ENCODE results near the gene TMCC3. TPM values are rescaled to one million over a fixed set of nuclear protein-coding genes. Genes with fewer than 3 reads are reported as not detected.

TMCC3 gene, protein sequence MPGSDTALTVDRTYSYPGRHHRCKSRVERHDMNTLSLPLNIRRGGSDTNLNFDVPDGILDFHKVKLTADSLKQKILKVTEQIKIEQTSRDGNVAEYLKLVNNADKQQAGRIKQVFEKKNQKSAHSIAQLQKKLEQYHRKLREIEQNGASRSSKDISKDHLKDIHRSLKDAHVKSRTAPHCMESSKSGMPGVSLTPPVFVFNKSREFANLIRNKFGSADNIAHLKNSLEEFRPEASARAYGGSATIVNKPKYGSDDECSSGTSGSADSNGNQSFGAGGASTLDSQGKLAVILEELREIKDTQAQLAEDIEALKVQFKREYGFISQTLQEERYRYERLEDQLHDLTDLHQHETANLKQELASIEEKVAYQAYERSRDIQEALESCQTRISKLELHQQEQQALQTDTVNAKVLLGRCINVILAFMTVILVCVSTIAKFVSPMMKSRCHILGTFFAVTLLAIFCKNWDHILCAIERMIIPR
- not detected in 2 replicates for total RNA-seq (2016; rRNA removed; fragmentation: Illumina TruSeq; extraction: Trizol)
- total RNA-seq (2016; cell fraction: cytosol; rRNA removed; fragmentation: Illumina TruSeq; extraction: Trizol; ENCODE audit: low read depth), result not detected in 2 replicates
- not detected in 2 replicates for total RNA-seq (2016; cell fraction: insoluble cytoplasmic fraction; rRNA removed; fragmentation: Illumina TruSeq; extraction: Trizol)
- not detected in 2 replicates for total RNA-seq (2016; cell fraction: membrane; rRNA removed; fragmentation: Illumina TruSeq; extraction: Trizol)
- total RNA-seq (2016; cell fraction: nucleus; rRNA removed; fragmentation: Illumina TruSeq; extraction: Trizol), result not detected in 2 replicates
- not detected in 2 replicates for polyA plus RNA-seq (2011; rRNA removed)
- polyA plus RNA-seq (2011; cell fraction: cytosol; rRNA removed), result 0.01 TPM in 1 of 2 replicates, not detected in the other
- not detected in 2 replicates for polyA plus RNA-seq (2011; cell fraction: nucleus; rRNA removed)
- not detected in 2 replicates for polyA plus RNA-seq (2012)
- polyA plus RNA-seq (2016; cell fraction: cytosol; fragmentation: Illumina TruSeq; extraction: Trizol; ENCODE audit: low read depth), result not detected in 2 replicates
- not detected in 2 replicates for polyA plus RNA-seq (2016; cell fraction: insoluble cytoplasmic fraction; fragmentation: Illumina TruSeq; extraction: Trizol; ENCODE audit: low read depth)
- polyA plus RNA-seq (2016; cell fraction: membrane; fragmentation: Illumina TruSeq; extraction: Trizol; ENCODE audit: low read depth), result not detected in 2 replicates
- not detected in 2 replicates for polyA plus RNA-seq (2016; cell fraction: nucleus; fragmentation: Illumina TruSeq; extraction: Trizol; ENCODE audit: insufficient read depth, low read depth)
- polyA minus RNA-seq (2011; rRNA and poly(A)+ RNA removed; ENCODE audit: low replicate concordance), result 0.23 TPM in 1 of 2 replicates, not detected in the other
- not detected in 2 replicates for polyA minus RNA-seq (2011; cell fraction: cytosol; rRNA and poly(A)+ RNA removed)
- not detected in 2 replicates for polyA minus RNA-seq (2011; cell fraction: nucleus; rRNA and poly(A)+ RNA removed)
- Bru-seq, nascent RNA, result percentile 14 among the genes with signal in this experiment
- percentile 2 among the genes with signal in this experiment for BruChase-seq, experiment 1, labeled RNA remaining after a 6-hour chase
- percentile 12 among the genes with signal in this experiment for BruChase-seq, experiment 2, labeled RNA remaining after a 2-hour chase
- long read RNA-seq, experiment 1, result 0 reads
- long read RNA-seq, experiment 2, result 0 reads

DNA sequence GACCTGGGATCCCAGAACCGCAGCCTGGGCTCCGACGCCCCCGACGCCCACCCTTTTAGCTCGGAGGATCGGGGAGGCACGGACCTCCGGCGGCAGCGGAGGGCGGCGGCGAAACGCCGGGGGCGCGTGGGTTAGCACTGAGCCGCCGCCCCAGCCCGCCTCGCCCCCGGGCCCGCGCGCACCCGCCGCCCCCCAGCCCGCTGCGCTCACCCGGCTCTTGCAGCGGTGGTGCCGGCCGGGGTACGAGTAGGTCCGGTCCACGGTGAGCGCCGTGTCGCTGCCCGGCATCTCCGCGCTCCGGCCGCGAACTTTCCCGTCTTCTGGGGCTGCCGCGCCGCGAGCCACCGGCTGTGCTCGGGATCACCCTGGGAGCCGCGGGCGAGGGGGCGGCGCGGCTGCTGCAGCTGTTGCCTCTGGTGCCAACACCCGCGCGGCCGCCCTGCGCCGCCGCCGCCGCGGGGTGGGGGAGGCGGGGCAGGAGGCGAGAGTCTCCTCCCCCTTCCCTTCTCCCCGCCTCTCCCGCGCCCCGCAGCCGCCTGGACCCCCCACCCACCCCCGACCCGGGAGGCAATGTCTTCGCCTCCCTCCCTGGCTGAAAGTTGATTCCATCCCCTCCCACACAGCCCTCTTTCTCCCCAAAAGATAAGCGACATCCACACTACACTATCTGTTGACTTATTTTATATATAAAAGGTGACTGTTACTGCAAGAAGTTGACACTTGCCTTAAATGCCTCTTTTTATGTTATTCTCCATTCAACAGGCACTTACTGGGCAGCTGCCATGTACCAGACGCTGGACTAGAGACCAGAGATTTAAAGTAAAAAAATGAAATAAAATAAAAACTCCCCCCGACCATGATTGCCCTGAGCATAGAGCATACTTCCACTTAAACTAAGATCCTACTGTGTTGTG, at the start of gene TMCC3:
Gene TMCC3 (minus strand): TSS at position 415 of the 914 bp plus-strand sequence. CDS start 127 bp downstream, at position 288.
- ATAC-seq (peak; percentile 47), DNase-seq (ENCODE audit: low spot score) (no peak), FAIRE-seq (no peak)
- Histone ChIP-seq H2AFZ (ENCODE audit: low read length) (no peak within 1 kb of the TSS), H3K9me3 (ENCODE audit: low read length) (no peaks in the 10 kb centered on the region), H4K20me1 (ENCODE audit: insufficient read depth, low read length) (no peaks in the 10 kb centered on the region), H3K4me2 (ENCODE audit: low read depth, low read length) (peak within 1 kb of the TSS; percentile 62), H3K9ac (ENCODE audit: insufficient read depth, low read depth, low read length) (no peak within 1 kb of the TSS), H3K36me3 (replicated peaks in 1 of 2; ENCODE audit: control insufficient read depth in 1 of 2, insufficient read depth in 2 of 2, low read length in 2 of 2) (no peaks in the 10 kb centered on the region), H3K4me3 (replicated peaks in 1 of 3; ENCODE audit: insufficient read depth in 1 of 3, low read depth in 2 of 3, low read length in 3 of 3) (peak within 1 kb of the TSS; percentile 21 to 55 (median 29); a peak in 4 of 6 replicates), H3K4me1 (ENCODE audit: insufficient read depth, low read length) (0 out of 2 replicates have a peak, but pooled peaks cover 6% of the 10 kb centered on the region), H3K27me3 (ENCODE audit: control insufficient read depth in 1 of 2, insufficient read depth in 2 of 2, low read length in 2 of 2) (peaks cover 5 to 22% of the 10 kb centered on the region in 2 experiments), H3K79me2 (ENCODE audit: insufficient read depth, low read length) (no peaks in the 10 kb centered on the region), H3K27ac (ENCODE audit: extremely low read length, insufficient read depth, low read length) (no peak within 1 kb of the TSS)
- in situ Hi-C loops (cut with HindIII; ENCODE audit: extremely low pct_ligation_motif_present, low pct_unique_long_range_greater_than_20kb), result no loop called here
- ChIA-PET CTCF (ENCODE audit: low intra/inter-chr PET ratio, low total read pairs) (no interaction called here), POLR2A (no interaction called here)
- intact Hi-C loops (cut with micrococcal nuclease; ENCODE audit: unreplicated experiment), result loop anchor here (10.0 kb wide), 1 partner anchor 184 kb away; no protein-coding TSS in a partner anchor
- WGBS (ENCODE audit: low lambda C conversion rate), result 26% methylated on average over 6 of the region's 82 CpGs
- BruUV-seq (replicated peaks), result no TSS peak
- TF ChIP-seq RAD51 (IDR thresholded peaks at IDR 0.05; ENCODE audit: borderline replicate concordance) (no peak), NFYC (CRISPR knock-in tag; IDR thresholded peaks at IDR 0.05) (no peak), MED8 (CRISPR knock-in tag; IDR thresholded peaks at IDR 0.05; ENCODE audit: insufficient replicate concordance) (no peak), ZNF329 (CRISPR knock-in tag; IDR thresholded peaks at IDR 0.05; ENCODE audit: low read depth) (no peak), MBD4 (IDR thresholded peaks at IDR 0.05; ENCODE audit: borderline replicate concordance, low read length) (no peak), TEAD2 (CRISPR knock-in tag; IDR thresholded peaks at IDR 0.05) (no peak), HNRNPL (IDR thresholded peaks at IDR 0.05; ENCODE audit: low read depth, low read length) (no peak), HMGA1 (CRISPR knock-in tag; conservative IDR thresholded peaks at IDR 0.05) (no peak), ZBTB38 (CRISPR knock-in tag; IDR thresholded peaks at IDR 0.05) (no peak), AGO1 (IDR thresholded peaks at IDR 0.05; ENCODE audit: low read depth, low read length, poor library complexity, severe bottlenecking) (no peak), KMT2A (CRISPR knock-in tag; IDR thresholded peaks at IDR 0.05) (no peak)
- TF ChIP-seq, protein P1, sequence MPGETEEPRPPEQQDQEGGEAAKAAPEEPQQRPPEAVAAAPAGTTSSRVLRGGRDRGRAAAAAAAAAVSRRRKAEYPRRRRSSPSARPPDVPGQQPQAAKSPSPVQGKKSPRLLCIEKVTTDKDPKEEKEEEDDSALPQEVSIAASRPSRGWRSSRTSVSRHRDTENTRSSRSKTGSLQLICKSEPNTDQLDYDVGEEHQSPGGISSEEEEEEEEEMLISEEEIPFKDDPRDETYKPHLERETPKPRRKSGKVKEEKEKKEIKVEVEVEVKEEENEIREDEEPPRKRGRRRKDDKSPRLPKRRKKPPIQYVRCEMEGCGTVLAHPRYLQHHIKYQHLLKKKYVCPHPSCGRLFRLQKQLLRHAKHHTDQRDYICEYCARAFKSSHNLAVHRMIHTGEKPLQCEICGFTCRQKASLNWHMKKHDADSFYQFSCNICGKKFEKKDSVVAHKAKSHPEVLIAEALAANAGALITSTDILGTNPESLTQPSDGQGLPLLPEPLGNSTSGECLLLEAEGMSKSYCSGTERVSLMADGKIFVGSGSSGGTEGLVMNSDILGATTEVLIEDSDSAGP (CRISPR knock-in tag; IDR thresholded peaks at IDR 0.05; ENCODE audit: borderline replicate concordance), result no peak
- TF ChIP-seq, protein P2, sequence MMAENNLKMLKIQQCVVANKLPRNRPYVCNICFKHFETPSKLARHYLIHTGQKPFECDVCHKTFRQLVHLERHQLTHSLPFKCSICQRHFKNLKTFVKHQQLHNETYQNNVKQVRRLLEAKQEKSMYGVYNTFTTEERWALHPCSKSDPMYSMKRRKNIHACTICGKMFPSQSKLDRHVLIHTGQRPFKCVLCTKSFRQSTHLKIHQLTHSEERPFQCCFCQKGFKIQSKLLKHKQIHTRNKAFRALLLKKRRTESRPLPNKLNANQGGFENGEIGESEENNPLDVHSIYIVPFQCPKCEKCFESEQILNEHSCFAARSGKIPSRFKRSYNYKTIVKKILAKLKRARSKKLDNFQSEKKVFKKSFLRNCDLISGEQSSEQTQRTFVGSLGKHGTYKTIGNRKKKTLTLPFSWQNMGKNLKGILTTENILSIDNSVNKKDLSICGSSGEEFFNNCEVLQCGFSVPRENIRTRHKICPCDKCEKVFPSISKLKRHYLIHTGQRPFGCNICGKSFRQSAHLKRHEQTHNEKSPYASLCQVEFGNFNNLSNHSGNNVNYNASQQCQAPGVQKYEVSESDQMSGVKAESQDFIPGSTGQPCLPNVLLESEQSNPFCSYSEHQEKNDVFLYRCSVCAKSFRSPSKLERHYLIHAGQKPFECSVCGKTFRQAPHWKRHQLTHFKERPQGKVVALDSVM (CRISPR knock-in tag; IDR thresholded peaks at IDR 0.05), result no peak
